Activated CD4-positive, alpha-beta T cell treated with anti-CD3 and anti-CD28 coated beads, Interleukin-2, amount 10 ng/mL, durations not matched to agents 7 days and 5 days (primary cell): Measurements from ENCODE around the gene DGKZ. TPM values are rescaled to one million over a fixed set of nuclear protein-coding genes. Genes with fewer than 3 reads are reported as not detected.

Source experiments
- CTCF ChIA-PET: fragments of 350-600 bp; sonication (Branson Sonifier 250); formaldehyde crosslinking; loops from one replicate; lab custom pipeline; 2021; ENCODE audit warnings: antibody characterized with exemption; lab: Charles Lee
- POLR2A ChIA-PET: fragments of 350-600 bp; sonication (Branson Sonifier 250); formaldehyde crosslinking; loops from one replicate; lab custom pipeline; 2021; ENCODE audit warnings: antibody characterized with exemption; lab: Charles Lee
- DNase-seq: peaks from one replicate; pipeline ENCODE4 v3.0.0-alpha.2; 2020
- H3K27ac Mint-ChIP-seq: one replicate; pipeline ENCODE4 v1.8.0; 2021; ENCODE audit warnings: mild to moderate bottlenecking, moderate library complexity, mixed read lengths
- H3K27me3 Mint-ChIP-seq: one replicate; pipeline ENCODE4 v1.8.0; 2021; ENCODE audit warnings: mixed read lengths
- H3K36me3 Mint-ChIP-seq: one replicate; pipeline ENCODE4 v1.8.0; 2021; ENCODE audit warnings: low read depth, mixed read lengths
- H3K4me1 Mint-ChIP-seq: one replicate; pipeline ENCODE4 v1.8.0; 2021; ENCODE audit warnings: mixed read lengths
- H3K4me3 Mint-ChIP-seq: one replicate; pipeline ENCODE4 v1.8.0; 2021; ENCODE audit warnings: mild to moderate bottlenecking, moderate library complexity, mixed read lengths
- H3K9me3 Mint-ChIP-seq: one replicate; pipeline ENCODE4 v1.8.0; 2021; ENCODE audit warnings: mixed read lengths
- total RNA-seq, 2 experiments: library from RNA; stranded (reverse); gene quantifications; one replicate each; pipeline ENCODE4 v1.2.3, GENCODE V29; 2021

The DGKZ gene
- total RNA-seq, 2 experiments from 2014 or later: 178 to 187 TPM

DNA sequence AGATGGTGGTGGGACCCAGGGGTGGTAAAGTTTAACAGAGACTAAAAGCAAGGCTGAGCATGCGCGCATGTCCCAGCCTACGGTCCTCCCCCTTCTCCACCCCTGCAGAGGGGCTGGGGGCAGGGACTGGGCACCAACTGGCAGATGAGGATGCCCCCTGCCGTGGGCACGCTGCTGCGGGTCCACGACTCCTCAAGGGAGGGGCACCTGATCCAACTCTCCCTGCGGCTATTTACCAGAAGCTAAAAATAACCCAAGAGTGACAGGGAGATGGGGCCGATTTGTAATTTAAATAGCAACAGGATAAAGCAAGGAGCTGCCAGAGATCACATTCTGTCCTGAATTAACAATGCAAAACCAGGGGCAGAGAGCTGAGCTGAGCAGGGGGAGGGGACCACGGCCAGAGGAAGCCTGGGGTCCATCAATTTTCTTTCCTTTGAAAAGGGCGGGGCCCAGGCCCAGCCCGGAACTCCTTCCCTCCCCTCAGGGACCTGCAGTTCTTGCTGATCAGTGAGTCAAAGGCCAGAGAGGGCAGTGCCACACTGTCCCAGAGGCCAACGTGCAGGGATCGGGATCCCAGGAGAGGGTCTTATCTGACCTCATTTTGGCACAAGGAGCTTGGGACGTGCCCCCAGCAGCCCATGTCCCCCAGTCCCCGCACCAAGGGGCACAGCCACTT lies 8.1 kb upstream of the DGKZ start:
- CTCF ChIA-PET: interaction anchor here (0.6 to 4.6 kb wide), 4 partner anchors 8 to 316 kb away, joined by 3 to 29 read pairs (median 4); partner anchors contain the start of gene DGKZ
- DNase-seq: no peak
- Mint-ChIP-seq H3K9me3 (no peaks in the 10 kb centered on the region), H3K36me3 (no peaks in the 10 kb centered on the region), H3K27ac (no peak overlapping the region), H3K4me3 (no peak overlapping the region), H3K4me1 (peaks cover 71% of the 10 kb centered on the region), H3K27me3 (peaks cover 9% of the 10 kb centered on the region)
- POLR2A ChIA-PET: no interaction called here

- Mint-ChIP-seq H3K4me1 (peaks cover 72% of the 10 kb centered on the region), H3K27me3 (peaks cover 2% of the 10 kb centered on the region), H3K36me3 (no peaks in the 10 kb centered on the region), H3K9me3 (no peaks in the 10 kb centered on the region), H3K4me3 (no peak overlapping the region), H3K27ac (no peak overlapping the region)
- DNase-seq: no peak
- POLR2A ChIA-PET: no interaction called here
- CTCF ChIA-PET: interaction anchor here (0.6 to 4.6 kb wide), 6 partner anchors 9 to 315 kb away, joined by 3 to 29 read pairs (median 4); no protein-coding TSS in a partner anchor
Measured at GRCh38 chr11:46339816-46340215, 7.4 kb upstream of the DGKZ start.

GRCh38 chr11:46341454-46341853 lies 5.8 kb upstream of the DGKZ start:
- Mint-ChIP-seq H3K27ac (no peak overlapping the region), H3K36me3 (no peaks in the 10 kb centered on the region), H3K27me3 (peaks cover 2% of the 10 kb centered on the region), H3K4me1 (peaks cover 78% of the 10 kb centered on the region), H3K9me3 (no peaks in the 10 kb centered on the region), H3K4me3 (no peak overlapping the region)
- ChIA-PET POLR2A (interaction anchor here (0.6 kb wide), 1 partner anchor 1380 kb away, joined by 5 read pairs; no protein-coding TSS in a partner anchor), CTCF (interaction anchor here (1.4 to 4.6 kb wide), 4 partner anchors 7 to 37 kb away, joined by 3 to 29 read pairs (median 13); no protein-coding TSS in a partner anchor)
- DNase-seq: no peak

DNA sequence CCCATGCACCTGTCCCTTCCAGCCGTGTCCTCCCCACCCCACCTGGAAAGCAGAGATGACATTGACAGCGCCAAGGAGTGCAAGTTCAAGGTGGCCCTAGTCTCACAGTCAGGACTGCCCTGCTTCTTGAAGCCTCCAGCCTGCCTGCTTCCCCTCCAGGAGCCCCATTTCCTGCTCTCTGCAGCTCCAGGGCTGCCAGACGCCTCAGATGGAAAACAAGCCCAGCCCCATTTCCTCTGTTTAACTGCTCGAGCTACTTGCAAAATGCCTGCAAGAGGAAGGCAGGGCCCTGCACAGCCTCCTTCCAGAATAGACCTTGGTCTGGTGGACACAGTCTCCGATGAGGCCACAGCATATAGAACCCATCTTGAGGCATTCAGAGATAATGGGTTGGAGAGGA lies 5.0 kb upstream of the DGKZ start:
- ChIA-PET CTCF (interaction anchor here (0.8 to 3.3 kb wide), 3 partner anchors 9 to 101 kb away, joined by 3 to 21 read pairs (median 5); no protein-coding TSS in a partner anchor), POLR2A (no interaction called here)
- peaks cover 2% of the 10 kb centered on the region for H3K27me3 Mint-ChIP-seq
- peak overlapping the region; percentile 47 for H3K27ac Mint-ChIP-seq
- DNase-seq: peak; percentile 52
- H3K4me3 Mint-ChIP-seq: no peak overlapping the region
- H3K9me3 Mint-ChIP-seq: no peaks in the 10 kb centered on the region
- H3K36me3 Mint-ChIP-seq: no peaks in the 10 kb centered on the region
- H3K4me1 Mint-ChIP-seq: peaks cover 78% of the 10 kb centered on the region

DNA sequence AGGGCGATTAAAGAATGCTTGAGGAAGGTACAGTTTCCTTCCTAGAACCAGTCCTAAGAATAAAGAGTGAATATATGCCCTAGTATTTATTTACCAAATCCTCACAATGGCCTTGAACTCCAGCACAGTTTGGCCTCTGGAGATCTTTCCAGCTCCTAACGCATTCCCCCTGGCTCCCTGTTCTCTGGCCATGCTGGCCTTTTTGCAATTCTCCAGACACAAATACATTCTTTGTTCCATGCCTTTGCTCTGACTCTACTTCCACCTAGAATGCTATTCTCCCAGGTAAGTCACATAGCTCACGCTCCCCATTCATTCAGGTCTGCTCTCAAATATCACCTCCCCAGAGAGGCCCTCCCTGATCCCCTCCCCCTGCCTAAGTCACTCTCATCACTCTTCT lies 3.7 kb upstream of the DGKZ start:
- peaks cover 7% of the 10 kb centered on the region for H3K36me3 Mint-ChIP-seq
- H3K9me3 Mint-ChIP-seq: no peaks in the 10 kb centered on the region
- CTCF ChIA-PET: interaction anchor here (0.6 to 16.1 kb wide), 11 partner anchors 9 to 826 kb away, joined by 3 to 280 read pairs (median 4); no protein-coding TSS in a partner anchor
- no peak for DNase-seq
- POLR2A ChIA-PET: no interaction called here
- H3K4me1 Mint-ChIP-seq: peaks cover 68% of the 10 kb centered on the region
- H3K4me3 Mint-ChIP-seq: no peak overlapping the region
- peak overlapping the region; percentile 60 for H3K27ac Mint-ChIP-seq
- peaks cover 2% of the 10 kb centered on the region for H3K27me3 Mint-ChIP-seq

GRCh38 chr11:46345131-46345597 lies 2.1 kb upstream of the DGKZ start:
- peaks cover 23% of the 10 kb centered on the region for H3K36me3 Mint-ChIP-seq
- no peaks in the 10 kb centered on the region for H3K9me3 Mint-ChIP-seq
- CTCF ChIA-PET: interaction anchor here (1.0 to 16.1 kb wide), 7 partner anchors 10 to 108 kb away, joined by 3 to 280 read pairs (median 4); no protein-coding TSS in a partner anchor
- POLR2A ChIA-PET: no interaction called here
- H3K27ac Mint-ChIP-seq: peak overlapping the region; percentile 76
- peak overlapping the region; percentile 75 for H3K4me3 Mint-ChIP-seq
- H3K4me1 Mint-ChIP-seq: peaks cover 73% of the 10 kb centered on the region
- H3K27me3 Mint-ChIP-seq: peaks cover 2% of the 10 kb centered on the region
- no peak for DNase-seq

- POLR2A ChIA-PET: no interaction called here
- peak; percentile 54 for DNase-seq
- H3K27me3 Mint-ChIP-seq: peaks cover 2% of the 10 kb centered on the region
- H3K4me1 Mint-ChIP-seq: peaks cover 80% of the 10 kb centered on the region
- peak overlapping the region; percentile 76 for H3K27ac Mint-ChIP-seq
- H3K4me3 Mint-ChIP-seq: peak overlapping the region; percentile 75
- no peaks in the 10 kb centered on the region for H3K9me3 Mint-ChIP-seq
- CTCF ChIA-PET: interaction anchor here (1.0 to 16.1 kb wide), 8 partner anchors 9 to 108 kb away, joined by 3 to 280 read pairs (median 4); no protein-coding TSS in a partner anchor
- peaks cover 29% of the 10 kb centered on the region for H3K36me3 Mint-ChIP-seq
Measured at GRCh38 chr11:46345881-46346484, 1.3 kb upstream of the DGKZ start.

DNA sequence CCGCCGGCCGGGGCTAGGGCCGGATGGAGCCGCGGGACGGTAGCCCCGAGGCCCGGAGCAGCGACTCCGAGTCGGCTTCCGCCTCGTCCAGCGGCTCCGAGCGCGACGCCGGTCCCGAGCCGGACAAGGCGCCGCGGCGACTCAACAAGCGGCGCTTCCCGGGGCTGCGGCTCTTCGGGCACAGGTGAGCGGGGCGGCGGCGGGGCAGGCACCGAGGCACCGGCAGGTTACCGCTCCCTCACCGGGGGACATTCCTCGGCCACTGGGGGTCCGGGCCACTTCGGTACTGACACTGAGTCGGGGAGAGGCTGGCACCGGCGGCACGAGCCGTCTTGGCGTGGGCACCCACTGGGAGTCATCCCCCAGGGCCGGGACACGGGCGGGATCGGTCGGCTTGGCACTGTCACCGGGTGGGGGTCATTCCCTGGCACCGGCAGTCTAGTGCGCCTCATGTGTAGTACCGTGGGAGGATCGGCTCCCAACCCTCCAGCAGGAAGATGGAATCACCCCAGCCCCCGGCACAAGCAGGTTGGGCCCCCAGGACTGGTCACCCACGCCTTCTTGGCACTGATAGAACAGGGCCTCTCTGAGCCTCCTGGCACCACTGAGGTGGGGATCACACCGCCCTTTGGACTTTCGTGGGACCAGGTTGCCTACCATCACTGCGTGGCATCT lies 511 bp downstream of the DGKZ start:
- no peaks in the 10 kb centered on the region for H3K9me3 Mint-ChIP-seq
- H3K36me3 Mint-ChIP-seq: peaks cover 40% of the 10 kb centered on the region
- peaks cover 78% of the 10 kb centered on the region for H3K4me1 Mint-ChIP-seq
- peak overlapping the region; percentile 85 for H3K4me3 Mint-ChIP-seq
- DNase-seq: no peak
- POLR2A ChIA-PET: no interaction called here
- CTCF ChIA-PET: interaction anchor here (0.6 to 16.1 kb wide), 19 partner anchors 7 to 205 kb away, joined by 3 to 280 read pairs (median 4); no protein-coding TSS in a partner anchor
- peak overlapping the region; percentile 91 for H3K27ac Mint-ChIP-seq
- H3K27me3 Mint-ChIP-seq: peaks cover 2% of the 10 kb centered on the region

GRCh38 chr11:46348566-46349401 lies 1.5 kb downstream of the DGKZ start:
- POLR2A ChIA-PET: interaction anchor here (0.5 kb wide), 2 partner anchors 17 to 1058 kb away, joined by 3 read pairs; no protein-coding TSS in a partner anchor
- Mint-ChIP-seq H3K4me3 (peak overlapping the region; percentile 85), H3K27ac (peak overlapping the region; percentile 91), H3K36me3 (peaks cover 45% of the 10 kb centered on the region), H3K4me1 (peaks cover 80% of the 10 kb centered on the region), H3K27me3 (no peaks in the 10 kb centered on the region), H3K9me3 (no peaks in the 10 kb centered on the region)
- CTCF ChIA-PET: interaction anchor here (0.6 to 16.1 kb wide), 6 partner anchors 8 to 221 kb away, joined by 3 to 280 read pairs (median 6); no protein-coding TSS in a partner anchor
- peak; percentile 77 for DNase-seq

GRCh38 chr11:46350695-46351094 lies 3.4 kb downstream of the DGKZ start:
- Mint-ChIP-seq H3K4me3 (no peak overlapping the region), H3K27ac (peak overlapping the region; percentile 36), H3K27me3 (no peaks in the 10 kb centered on the region), H3K4me1 (peaks cover 71% of the 10 kb centered on the region), H3K9me3 (no peaks in the 10 kb centered on the region), H3K36me3 (peaks cover 54% of the 10 kb centered on the region)
- ChIA-PET CTCF (interaction anchor here (0.9 to 16.1 kb wide), 8 partner anchors 8 to 244 kb away, joined by 3 to 280 read pairs (median 14); partner anchors contain the start of gene MDK), POLR2A (no interaction called here)
- DNase-seq: no peak

- ChIA-PET POLR2A (no interaction called here), CTCF (interaction anchor here (0.6 to 16.1 kb wide), 13 partner anchors 8 to 330 kb away, joined by 3 to 280 read pairs (median 5); partner anchors contain the start of gene MDK)
- H3K9me3 Mint-ChIP-seq: no peaks in the 10 kb centered on the region
- no peaks in the 10 kb centered on the region for H3K27me3 Mint-ChIP-seq
- H3K27ac Mint-ChIP-seq: peak overlapping the region; percentile 71
- peaks cover 68% of the 10 kb centered on the region for H3K4me1 Mint-ChIP-seq
- no peak for DNase-seq
- peak overlapping the region; percentile 72 for H3K4me3 Mint-ChIP-seq
- H3K36me3 Mint-ChIP-seq: peaks cover 55% of the 10 kb centered on the region
Measured at GRCh38 chr11:46351148-46351547, 3.9 kb downstream of the DGKZ start.
